HEK293 (cell line): ENCODE data around the gene ASAP2.

Experiments
- CTCF ChIA-PET: fragments of 350-600 bp; formaldehyde crosslinking; extraction: SDS; loops from one replicate; lab custom pipeline; 2021; ENCODE audit warnings: antibody characterized with exemption; lab: Yijun Ruan, JAX
- POLR2A ChIA-PET: fragments of 300-600 bp; formaldehyde crosslinking; extraction: SDS; loops from one replicate; lab custom pipeline; 2020; ENCODE audit warnings: antibody characterized with exemption, inconsistent platforms; lab: Yijun Ruan, JAX
- H3K27ac ChIP-seq: fragments of 200-500 bp; sonication (Bioruptor generic); 2 replicates; pipeline ENCODE4 v1.5.1; 2014; ENCODE audit warnings: low read depth, low read length, control low read depth, inconsistent platforms; ENCODE audit errors: extremely low read depth
- H3K36me3 ChIP-seq, 2 experiments: fragments of 200-500 bp in 1 of 2; sonication (Bioruptor generic) in 1 of 2; 1 replicate in 1 of 2; 2 replicates in 1 of 2; pipeline ENCODE4 v1.5.1; 2014 to 2017; ENCODE audit warnings: inconsistent platforms in 2 of 2, low read length in 2 of 2; ENCODE audit not compliant: control insufficient read depth in 2 of 2, insufficient read depth in 1 of 2
- H3K4me1 ChIP-seq: fragments of 200-500 bp; sonication (Bioruptor generic); 2 replicates; pipeline ENCODE4 v1.5.1; 2014; ENCODE audit warnings: mild to moderate bottlenecking, low read length, inconsistent platforms; ENCODE audit not compliant: control insufficient read depth, insufficient read depth
- H3K4me3 ChIP-seq: 2 replicates; pipeline ENCODE4 v1.5.1; 2011; ENCODE audit warnings: low read depth, mild to moderate bottlenecking, control low read depth, low read length, moderate library complexity
- H3K9me3 ChIP-seq: fragments of 200-500 bp; sonication (Bioruptor generic); 2 replicates; pipeline ENCODE4 v1.5.1; 2014; ENCODE audit warnings: low read depth, low read length, inconsistent platforms; ENCODE audit not compliant: control insufficient read depth, insufficient read depth
- BCL11A ChIP-seq: fragments of 450-650 bp; formaldehyde crosslinking; IDR thresholded peaks from 2 replicates; pipeline ENCODE4 v1.5.1; 2016; ENCODE audit warnings: low read depth, missing biosample characterization, missing genetic modification characterization
- BCL11B ChIP-seq: fragments of 450-650 bp; formaldehyde crosslinking; IDR thresholded peaks from 2 replicates; pipeline ENCODE4 v1.5.1; 2016; ENCODE audit warnings: low read depth, missing biosample characterization, missing genetic modification characterization
- OSR2 ChIP-seq: fragments of 450-650 bp; formaldehyde crosslinking; IDR thresholded peaks from 2 replicates; pipeline ENCODE4 v1.5.1; 2016; ENCODE audit warnings: missing biosample characterization, missing genetic modification characterization
- ZBTB17 ChIP-seq: fragments of 450-650 bp; formaldehyde crosslinking; IDR thresholded peaks from 2 replicates; pipeline ENCODE4 v1.5.1; 2016; ENCODE audit warnings: missing biosample characterization, missing genetic modification characterization
- ZBTB21 ChIP-seq: fragments of 450-650 bp; formaldehyde crosslinking; IDR thresholded peaks from 2 replicates; pipeline ENCODE4 v1.5.1; 2017; ENCODE audit warnings: missing biosample characterization, missing genetic modification characterization
- ZBTB26 ChIP-seq: fragments of 450-650 bp; formaldehyde crosslinking; optimal IDR thresholded peaks from 2 replicates; pipeline ENCODE3; 2016; ENCODE audit warnings: missing biosample characterization, mild to moderate bottlenecking, missing genetic modification characterization
- ZBTB6 ChIP-seq: fragments of 450-650 bp; formaldehyde crosslinking; IDR thresholded peaks from 2 replicates; pipeline ENCODE4 v1.5.1; 2017; ENCODE audit warnings: missing biosample characterization, missing genetic modification characterization
- ZBTB8A ChIP-seq: fragments of 450-650 bp; formaldehyde crosslinking; IDR thresholded peaks from 2 replicates; pipeline ENCODE4 v1.5.1; 2016; ENCODE audit warnings: missing biosample characterization, missing genetic modification characterization
- ZFHX2 ChIP-seq: fragments of 450-650 bp; formaldehyde crosslinking; conservative IDR thresholded peaks from 2 replicates; pipeline ENCODE4 v1.5.1; 2016; ENCODE audit warnings: missing biosample characterization, missing genetic modification characterization
- ZFP37 ChIP-seq: fragments of 450-650 bp; formaldehyde crosslinking; IDR thresholded peaks from 2 replicates; pipeline ENCODE4 v1.5.1; 2016; ENCODE audit warnings: missing biosample characterization, missing genetic modification characterization
- ZFP41 ChIP-seq: fragments of 450-650 bp; formaldehyde crosslinking; IDR thresholded peaks from 2 replicates; pipeline ENCODE4 v1.5.1; 2016; ENCODE audit warnings: missing biosample characterization, missing genetic modification characterization, borderline replicate concordance
- ZNF155 ChIP-seq: fragments of 450-650 bp; formaldehyde crosslinking; IDR thresholded peaks from 2 replicates; pipeline ENCODE4 v1.5.1; 2016; ENCODE audit warnings: missing biosample characterization, missing genetic modification characterization
- ZNF202 ChIP-seq: fragments of 450-650 bp; formaldehyde crosslinking; IDR thresholded peaks from 2 replicates; pipeline ENCODE4 v1.5.1; 2016; ENCODE audit warnings: missing biosample characterization, missing genetic modification characterization, borderline replicate concordance
- ZNF214 ChIP-seq: fragments of 450-650 bp; formaldehyde crosslinking; IDR thresholded peaks from 2 replicates; pipeline ENCODE4 v1.5.1; 2017; ENCODE audit warnings: missing biosample characterization, mild to moderate bottlenecking, missing genetic modification characterization, borderline replicate concordance
- ZNF221 ChIP-seq: fragments of 450-650 bp; formaldehyde crosslinking; IDR thresholded peaks from 2 replicates; pipeline ENCODE4 v1.5.1; 2017; ENCODE audit warnings: missing biosample characterization, missing genetic modification characterization, borderline replicate concordance
- ZNF473 ChIP-seq: fragments of 450-650 bp; formaldehyde crosslinking; IDR thresholded peaks from 2 replicates; pipeline ENCODE4 v1.5.1; 2017; ENCODE audit warnings: missing biosample characterization, missing genetic modification characterization
- ZNF530 ChIP-seq: fragments of 450-650 bp; formaldehyde crosslinking; IDR thresholded peaks from 2 replicates; pipeline ENCODE4 v1.5.1; 2016; ENCODE audit warnings: low read depth, missing biosample characterization, missing genetic modification characterization
- ZNF658 ChIP-seq: fragments of 450-650 bp; formaldehyde crosslinking; IDR thresholded peaks from 2 replicates; pipeline ENCODE4; 2016; ENCODE audit warnings: missing biosample characterization, missing genetic modification characterization
- ZNF768 ChIP-seq: fragments of 450-650 bp; formaldehyde crosslinking; IDR thresholded peaks from 2 replicates; pipeline ENCODE4 v1.5.1; 2018; ENCODE audit warnings: missing biosample characterization, mild to moderate bottlenecking, missing genetic modification characterization
- ZNF776 ChIP-seq: fragments of 450-650 bp; formaldehyde crosslinking; IDR thresholded peaks from 2 replicates; pipeline ENCODE4 v1.5.0; 2017; ENCODE audit warnings: missing biosample characterization, missing genetic modification characterization, borderline replicate concordance
- ZNF785 ChIP-seq: fragments of 450-650 bp; formaldehyde crosslinking; IDR thresholded peaks from 2 replicates; pipeline ENCODE4 v1.5.1; 2016; ENCODE audit warnings: missing biosample characterization, missing genetic modification characterization
- ZNF792 ChIP-seq: fragments of 450-650 bp; formaldehyde crosslinking; IDR thresholded peaks from 2 replicates; pipeline ENCODE4 v1.5.1; 2016; ENCODE audit warnings: missing biosample characterization, missing genetic modification characterization
- ZXDB ChIP-seq: fragments of 450-650 bp; formaldehyde crosslinking; IDR thresholded peaks from 2 replicates; pipeline ENCODE4 v1.5.1; 2016; ENCODE audit warnings: missing biosample characterization, missing genetic modification characterization
- TF ChIP-seq, protein P1 (sequence below): fragments of 450-650 bp; formaldehyde crosslinking; IDR thresholded peaks from 2 replicates; pipeline ENCODE4 v1.5.1; 2016; ENCODE audit warnings: missing biosample characterization, missing genetic modification characterization
- TF ChIP-seq, protein P2 (sequence below): fragments of 450-650 bp; formaldehyde crosslinking; IDR thresholded peaks from 2 replicates; pipeline ENCODE4 v1.5.1; 2016; ENCODE audit warnings: missing biosample characterization, missing genetic modification characterization, low read depth

The ASAP2 gene

DNA sequence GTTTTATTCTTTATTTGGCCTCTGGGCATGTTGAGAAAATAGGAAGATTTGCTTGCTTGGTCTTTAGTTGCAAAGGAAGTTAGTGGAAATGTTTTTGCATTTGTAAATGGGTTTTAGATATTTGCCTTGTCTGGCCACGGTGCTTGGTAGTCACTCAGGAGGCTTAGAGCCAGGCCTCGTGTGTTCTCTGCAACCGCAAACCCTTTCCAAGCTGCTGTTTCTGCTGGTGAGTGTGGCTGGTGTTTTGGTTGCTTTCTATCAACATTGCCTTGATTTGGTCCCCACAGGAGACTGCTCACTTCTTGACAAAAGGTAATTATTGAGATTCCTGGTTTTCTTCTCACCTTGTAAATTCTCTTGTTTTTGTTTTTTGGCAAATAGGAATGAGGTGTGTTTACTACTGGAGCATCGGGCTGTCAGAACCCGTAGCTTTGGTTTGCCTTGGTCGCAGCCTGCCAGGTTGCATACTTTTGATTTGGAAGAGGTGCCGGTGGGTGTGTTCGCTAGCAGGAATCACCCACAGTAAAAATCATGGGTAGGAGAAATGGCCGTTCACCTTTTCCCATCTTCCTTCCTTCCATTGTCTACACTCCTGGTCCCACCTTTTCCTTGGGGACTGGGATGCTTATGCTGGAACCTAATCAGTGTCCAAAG is 15.8 kb downstream of the ASAP2 start:
- POLR2A ChIA-PET = interaction anchor here (1.1 kb wide), 1 partner anchor 13 kb away, joined by 3 read pairs; no protein-coding TSS in a partner anchor
- no peaks in the 10 kb centered on the region for H3K4me1 ChIP-seq
- CTCF ChIA-PET = no interaction called here
- H3K9me3 ChIP-seq = no peaks in the 10 kb centered on the region
- no peaks in the 10 kb centered on the region; a peak in 1 of 3 replicates for H3K36me3 ChIP-seq
- TF ChIP-seq ZNF658 (tag by site-specific recombination) (no peak), ZNF214 (no peak), BCL11A (no peak), ZNF530 (tag by site-specific recombination) (no peak), ZFP37 (tag by site-specific recombination) (no peak), ZNF202 (tag by site-specific recombination) (no peak), OSR2 (no peak), ZBTB6 (tag by site-specific recombination) (no peak), ZNF776 (no peak), ZNF473 (no peak), ZXDB (tag by site-specific recombination) (no peak), ZNF785 (tag by site-specific recombination) (no peak), ZBTB17 (tag by site-specific recombination) (no peak), ZBTB21 (tag by site-specific recombination) (no peak), ZFP41 (tag by site-specific recombination) (no peak), ZNF792 (no peak)
- TF ChIP-seq, protein P1, sequence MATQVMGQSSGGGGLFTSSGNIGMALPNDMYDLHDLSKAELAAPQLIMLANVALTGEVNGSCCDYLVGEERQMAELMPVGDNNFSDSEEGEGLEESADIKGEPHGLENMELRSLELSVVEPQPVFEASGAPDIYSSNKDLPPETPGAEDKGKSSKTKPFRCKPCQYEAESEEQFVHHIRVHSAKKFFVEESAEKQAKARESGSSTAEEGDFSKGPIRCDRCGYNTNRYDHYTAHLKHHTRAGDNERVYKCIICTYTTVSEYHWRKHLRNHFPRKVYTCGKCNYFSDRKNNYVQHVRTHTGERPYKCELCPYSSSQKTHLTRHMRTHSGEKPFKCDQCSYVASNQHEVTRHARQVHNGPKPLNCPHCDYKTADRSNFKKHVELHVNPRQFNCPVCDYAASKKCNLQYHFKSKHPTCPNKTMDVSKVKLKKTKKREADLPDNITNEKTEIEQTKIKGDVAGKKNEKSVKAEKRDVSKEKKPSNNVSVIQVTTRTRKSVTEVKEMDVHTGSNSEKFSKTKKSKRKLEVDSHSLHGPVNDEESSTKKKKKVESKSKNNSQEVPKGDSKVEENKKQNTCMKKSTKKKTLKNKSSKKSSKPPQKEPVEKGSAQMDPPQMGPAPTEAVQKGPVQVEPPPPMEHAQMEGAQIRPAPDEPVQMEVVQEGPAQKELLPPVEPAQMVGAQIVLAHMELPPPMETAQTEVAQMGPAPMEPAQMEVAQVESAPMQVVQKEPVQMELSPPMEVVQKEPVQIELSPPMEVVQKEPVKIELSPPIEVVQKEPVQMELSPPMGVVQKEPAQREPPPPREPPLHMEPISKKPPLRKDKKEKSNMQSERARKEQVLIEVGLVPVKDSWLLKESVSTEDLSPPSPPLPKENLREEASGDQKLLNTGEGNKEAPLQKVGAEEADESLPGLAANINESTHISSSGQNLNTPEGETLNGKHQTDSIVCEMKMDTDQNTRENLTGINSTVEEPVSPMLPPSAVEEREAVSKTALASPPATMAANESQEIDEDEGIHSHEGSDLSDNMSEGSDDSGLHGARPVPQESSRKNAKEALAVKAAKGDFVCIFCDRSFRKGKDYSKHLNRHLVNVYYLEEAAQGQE (tag by site-specific recombination) = no peak
- TF ChIP-seq, all 188 proteins: peak for 0
- Histone ChIP-seq H3K27ac (no peak overlapping the region), H3K4me3 (no peak overlapping the region)

DNA sequence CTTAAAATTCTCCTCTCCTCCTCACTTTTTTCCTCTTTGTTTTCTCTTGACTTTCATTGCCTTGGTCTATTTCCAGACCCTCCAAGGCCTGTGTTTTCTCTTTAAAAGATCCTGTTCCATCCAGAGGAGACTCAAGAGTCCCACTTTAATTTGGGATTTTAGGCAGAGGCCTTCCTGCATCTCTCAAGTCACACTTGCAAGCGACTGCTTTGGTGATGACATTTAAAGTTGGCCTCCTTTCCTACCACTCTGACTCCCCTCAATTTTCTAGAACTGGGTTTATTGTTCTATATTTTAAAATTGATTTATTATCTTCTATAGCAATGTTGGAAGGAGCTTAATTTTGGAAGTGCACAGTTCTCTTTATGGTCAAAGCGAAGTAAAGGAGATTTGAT is 16.3 kb downstream of the ASAP2 start:
- no peak overlapping the region for H3K27ac ChIP-seq
- no peaks in the 10 kb centered on the region for H3K4me1 ChIP-seq
- H3K4me3 ChIP-seq = no peak overlapping the region
- ChIA-PET POLR2A (interaction anchor here (1.1 kb wide), 1 partner anchor 14 kb away, joined by 3 read pairs; no protein-coding TSS in a partner anchor), CTCF (no interaction called here)
- TF ChIP-seq ZBTB26 (no peak), ZNF155 (tag by site-specific recombination) (no peak), ZFHX2 (tag by site-specific recombination) (no peak), ZBTB8A (tag by site-specific recombination) (no peak), ZNF768 (no peak), BCL11B (tag by site-specific recombination) (no peak), ZNF221 (tag by site-specific recombination) (no peak)
- TF ChIP-seq, protein P2, sequence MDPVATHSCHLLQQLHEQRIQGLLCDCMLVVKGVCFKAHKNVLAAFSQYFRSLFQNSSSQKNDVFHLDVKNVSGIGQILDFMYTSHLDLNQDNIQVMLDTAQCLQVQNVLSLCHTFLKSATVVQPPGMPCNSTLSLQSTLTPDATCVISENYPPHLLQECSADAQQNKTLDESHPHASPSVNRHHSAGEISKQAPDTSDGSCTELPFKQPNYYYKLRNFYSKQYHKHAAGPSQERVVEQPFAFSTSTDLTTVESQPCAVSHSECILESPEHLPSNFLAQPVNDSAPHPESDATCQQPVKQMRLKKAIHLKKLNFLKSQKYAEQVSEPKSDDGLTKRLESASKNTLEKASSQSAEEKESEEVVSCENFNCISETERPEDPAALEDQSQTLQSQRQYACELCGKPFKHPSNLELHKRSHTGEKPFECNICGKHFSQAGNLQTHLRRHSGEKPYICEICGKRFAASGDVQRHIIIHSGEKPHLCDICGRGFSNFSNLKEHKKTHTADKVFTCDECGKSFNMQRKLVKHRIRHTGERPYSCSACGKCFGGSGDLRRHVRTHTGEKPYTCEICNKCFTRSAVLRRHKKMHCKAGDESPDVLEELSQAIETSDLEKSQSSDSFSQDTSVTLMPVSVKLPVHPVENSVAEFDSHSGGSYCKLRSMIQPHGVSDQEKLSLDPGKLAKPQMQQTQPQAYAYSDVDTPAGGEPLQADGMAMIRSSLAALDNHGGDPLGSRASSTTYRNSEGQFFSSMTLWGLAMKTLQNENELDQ (tag by site-specific recombination) = no peak
- H3K36me3 ChIP-seq = no peaks in the 10 kb centered on the region
- no peaks in the 10 kb centered on the region for H3K9me3 ChIP-seq
